ENCODE results near the gene BBS9.

The BBS9 gene

GRCh38 chr7:33128990-33129805, at the start of gene BBS9:
Gene BBS9, plus strand, starts transcription at chr7:33129564. Its CDS starts 16,689 bp downstream, at chr7:33146253.
- TF ChIP-seq CTCF (IDR thresholded peaks at IDR 0.05): no peak

- TF ChIP-seq CTCF (IDR thresholded peaks at IDR 0.05): no peak
Measured at GRCh38 chr7:33079763-33080690, 49.3 kb upstream of the BBS9 start.

- TF ChIP-seq CTCF (IDR thresholded peaks at IDR 0.05): no peak
Measured at GRCh38 chr7:33087356-33087755, 42.0 kb upstream of the BBS9 start.

GRCh38 chr7:33087858-33088257, 41.5 kb upstream of the BBS9 start:
- no peak for TF ChIP-seq CTCF (IDR thresholded peaks at IDR 0.05)

- TF ChIP-seq CTCF (IDR thresholded peaks at IDR 0.05): no peak
Measured at GRCh38 chr7:33089142-33089541, 40.2 kb upstream of the BBS9 start.

- no peak for TF ChIP-seq CTCF (IDR thresholded peaks at IDR 0.05)
Measured at GRCh38 chr7:33091111-33091531, 38.2 kb upstream of the BBS9 start.

- TF ChIP-seq CTCF (IDR thresholded peaks at IDR 0.05): no peak
Measured at GRCh38 chr7:33091641-33092191, 37.6 kb upstream of the BBS9 start.

All from LNCAP (cell line).